CD14-positive monocyte (primary cell): ENCODE results near the gene TNFSF13. TPM values are rescaled to one million over a fixed set of nuclear protein-coding genes. Genes with fewer than 3 reads are reported as not detected.
A peak's percentile ranks its signal among the peaks of the same experiment; 100 is the strongest.

Source experiments
- DNase-seq, 3 donors: peaks; one replicate each; pipeline ENCODE4 v3.0.0-alpha.2; 2011 to 2022
- H2AFZ ChIP-seq: 2 replicates; pipeline ENCODE4 v1.6.0; 2012; ENCODE audit warnings: mild to moderate bottlenecking, low read depth, low read length, inconsistent platforms; ENCODE audit not compliant: insufficient read depth, poor library complexity, severe bottlenecking
- H3K27ac ChIP-seq, 2 donors: 1 replicate in 1 of 2; 2 replicates in 1 of 2; pipeline ENCODE4 v1.5.1; 2012 to 2013; ENCODE audit warnings: low read length in 2 of 2, control low read depth in 1 of 2, inconsistent platforms in 1 of 2, low read depth in 1 of 2, mild to moderate bottlenecking in 1 of 2
- H3K27me3 ChIP-seq, 2 donors: one replicate each; pipeline versions ENCODE4 v1.6.0 to v1.6.1; 2011 to 2013; ENCODE audit warnings: low read length in 2 of 2; ENCODE audit not compliant: control insufficient read depth in 2 of 2, insufficient read depth in 2 of 2
- H3K36me3 ChIP-seq, 2 donors: replicated peaks in 1 of 2; 1 replicate in 1 of 2; 2 replicates in 1 of 2; pipeline versions ENCODE4 v1.5.1 to v1.6.1; 2012 to 2013; ENCODE audit warnings: low read length in 2 of 2, control low read depth in 1 of 2, inconsistent platforms in 1 of 2, mild to moderate bottlenecking in 1 of 2; ENCODE audit not compliant: insufficient read depth in 2 of 2, control insufficient read depth in 1 of 2
- H3K4me1 ChIP-seq, 2 donors: 1 replicate in 1 of 2; 2 replicates in 1 of 2; pipeline versions ENCODE4 v1.5.1 to v1.6.1; 2012 to 2013; ENCODE audit warnings: low read length in 2 of 2, control low read depth in 1 of 2, inconsistent platforms in 1 of 2, mild to moderate bottlenecking in 1 of 2, moderate library complexity in 1 of 2; ENCODE audit not compliant: insufficient read depth in 2 of 2, control insufficient read depth in 1 of 2
- H3K4me2 ChIP-seq: replicated peaks from 2 replicates; pipeline ENCODE3; 2012; ENCODE audit warnings: low read length, moderate library complexity, mild to moderate bottlenecking; ENCODE audit not compliant: poor library complexity, severe bottlenecking; ENCODE audit errors: extremely low read depth
- H3K4me3 ChIP-seq, 3 experiments: fragments of 200-600 bp in 1 of 3; sonication (generic) in 1 of 3; replicated peaks in 1 of 3; 1 replicate in 2 of 3; 2 replicates in 1 of 3; pipeline ENCODE4 v1.5.1; 2011 to 2013; ENCODE audit warnings: low read length in 3 of 3, mild to moderate bottlenecking in 3 of 3, control low read depth in 2 of 3, low read depth in 2 of 3, inconsistent platforms in 1 of 3, moderate library complexity in 1 of 3
- H3K79me2 ChIP-seq: 2 replicates; pipeline ENCODE4 v1.6.0; 2012; ENCODE audit warnings: mild to moderate bottlenecking, control low read depth, inconsistent platforms, low read length, moderate library complexity; ENCODE audit not compliant: insufficient read depth
- H3K9ac ChIP-seq: 2 replicates; pipeline ENCODE4 v1.6.0; 2017; ENCODE audit warnings: low read length, mild to moderate bottlenecking; ENCODE audit not compliant: insufficient read depth, poor library complexity, severe bottlenecking
- H3K9me3 ChIP-seq, 2 donors: replicated peaks in 1 of 2; 1 replicate in 1 of 2; 2 replicates in 1 of 2; pipeline versions ENCODE4 v1.5.1 to v1.6.1; 2012 to 2013; ENCODE audit warnings: low read length in 2 of 2, control low read depth in 1 of 2; ENCODE audit not compliant: control insufficient read depth in 1 of 2, insufficient read depth in 1 of 2
- H4K20me1 ChIP-seq: 2 replicates; pipeline ENCODE4 v1.6.0; 2012; ENCODE audit warnings: mild to moderate bottlenecking, low read length, control low read depth, moderate library complexity; ENCODE audit not compliant: insufficient read depth
- H3K27ac Mint-ChIP-seq, 7 donors: one replicate each; pipeline ENCODE4 v1.8.0; 2020; ENCODE audit warnings: mild to moderate bottlenecking in 7 of 7, mixed read lengths in 7 of 7, moderate library complexity in 6 of 7, inconsistent platforms in 2 of 7
- H3K27me3 Mint-ChIP-seq, 3 donors: one replicate each; pipeline ENCODE4 v1.8.0; 2021 to 2022; ENCODE audit warnings: low read depth in 3 of 3, mild to moderate bottlenecking in 3 of 3, mixed read lengths in 3 of 3, moderate library complexity in 3 of 3, inconsistent platforms in 1 of 3
- H3K36me3 Mint-ChIP-seq, 2 donors: one replicate each; pipeline ENCODE4 v1.8.0; 2020; ENCODE audit warnings: mixed read lengths in 2 of 2, inconsistent platforms in 1 of 2, mild to moderate bottlenecking in 1 of 2
- H3K4me1 Mint-ChIP-seq: one replicate; pipeline ENCODE4 v1.8.0; 2020; ENCODE audit warnings: mild to moderate bottlenecking, mixed read lengths
- H3K4me3 Mint-ChIP-seq, 2 donors: one replicate each; pipeline ENCODE4 v1.8.0; 2020; ENCODE audit warnings: mild to moderate bottlenecking in 2 of 2, mixed read lengths in 2 of 2, moderate library complexity in 1 of 2
- H3K9me3 Mint-ChIP-seq, 7 donors: one replicate each; pipeline ENCODE4 v1.8.0; 2020 to 2022; ENCODE audit warnings: mixed read lengths in 7 of 7, mild to moderate bottlenecking in 6 of 7, moderate library complexity in 6 of 7, inconsistent platforms in 2 of 7
- WGBS: methylation state at CpG from one replicate; pipeline ENCODE4 v1.1.5; 2013; ENCODE audit warnings: missing lambda C conversion rate; ENCODE audit not compliant: insufficient coverage; 5-methylcytosine and 5-hydroxymethylcytosine counted together
- intact Hi-C, 2 donors: fragments of 100-400 bp; cut with micrococcal nuclease; formaldehyde crosslinking; loops; one replicate each; pipeline versions ENCODE4 v1.15.0 to v1.15.1; 2023
- polyA plus RNA-seq, 3 donors: library from polyadenylated mRNA; depleted of rRNA in 1 of 3; unstranded in 2 of 3; stranded (reverse) in 1 of 3; fragments of 300-500 nt in 2 of 3; fragments of >200 nt in 1 of 3; fragmentation: Illumina TruSeq in 2 of 3; gene quantifications; 1 replicate in 2 of 3; 2 replicates in 1 of 3; pipeline ENCODE4 v1.2.3, GENCODE V29; 2012 to 2021
- TF ChIP-seq, protein P1 (sequence below): fragments of 200-600 bp; IDR thresholded peaks from one replicate; pipeline ENCODE4 v1.8.0; 2022; ENCODE audit warnings: antibody characterized with exemption, mild to moderate bottlenecking

Gene TNFSF13
- polyA plus RNA-seq, 3 donors = 236 to 523 (median 491) TPM

DNA sequence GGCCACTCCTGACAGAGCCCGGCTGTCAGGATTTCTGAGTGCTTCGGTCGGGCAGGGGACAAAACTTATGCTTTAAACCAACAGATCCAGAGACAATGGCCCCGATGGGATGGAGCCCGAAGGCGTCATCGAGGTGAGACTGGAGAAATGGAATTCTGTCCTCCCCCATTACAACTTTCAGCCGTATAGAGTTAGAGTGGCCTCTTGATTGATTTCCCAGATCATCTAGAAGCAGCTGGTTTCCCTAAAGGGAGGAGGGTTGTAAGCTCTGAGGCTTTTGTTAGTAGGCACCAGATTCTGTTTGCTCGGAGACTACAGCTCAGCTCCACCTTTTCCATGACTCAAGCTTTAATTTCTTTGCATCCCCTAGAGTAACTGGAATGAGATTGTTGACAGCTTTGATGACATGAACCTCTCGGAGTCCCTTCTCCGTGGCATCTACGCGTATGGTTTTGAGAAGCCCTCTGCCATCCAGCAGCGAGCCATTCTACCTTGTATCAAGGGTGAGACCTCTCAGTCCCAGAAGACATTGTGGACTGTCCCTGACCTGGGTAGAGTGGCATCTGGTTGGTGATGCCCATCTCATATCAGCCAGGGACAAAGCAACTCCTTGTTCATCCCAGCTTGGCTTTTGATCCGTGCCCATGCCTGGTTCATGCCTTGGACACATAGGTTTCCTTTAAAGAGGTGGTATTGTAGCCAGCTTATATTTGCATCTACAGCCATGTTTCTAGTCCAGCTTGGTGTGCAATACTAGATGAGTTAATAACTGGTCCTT, 15.8 kb downstream of the TNFSF13 start:
- H3K79me2 ChIP-seq = peaks cover 86% of the 10 kb centered on the region
- H3K27me3 Mint-ChIP-seq = peaks cover 0 to 9% (median 2%) of the 10 kb centered on the region in 3 donors
- peak overlapping the region; percentile 60 to 100 (median 95) for H3K4me3 ChIP-seq
- peak overlapping the region; percentile 99 for H3K9ac ChIP-seq
- peak overlapping the region; percentile 97 to 98 for H3K4me3 Mint-ChIP-seq
- peaks cover 63 to 67% of the 10 kb centered on the region in 2 donors for H3K4me1 ChIP-seq
- WGBS = 67% methylated on average over 1 of the region's 15 CpGs
- no peaks in the 10 kb centered on the region for H3K9me3 ChIP-seq
- peaks cover 66 to 72% of the 10 kb centered on the region in 2 donors for H3K36me3 ChIP-seq
- TF ChIP-seq, protein P1, sequence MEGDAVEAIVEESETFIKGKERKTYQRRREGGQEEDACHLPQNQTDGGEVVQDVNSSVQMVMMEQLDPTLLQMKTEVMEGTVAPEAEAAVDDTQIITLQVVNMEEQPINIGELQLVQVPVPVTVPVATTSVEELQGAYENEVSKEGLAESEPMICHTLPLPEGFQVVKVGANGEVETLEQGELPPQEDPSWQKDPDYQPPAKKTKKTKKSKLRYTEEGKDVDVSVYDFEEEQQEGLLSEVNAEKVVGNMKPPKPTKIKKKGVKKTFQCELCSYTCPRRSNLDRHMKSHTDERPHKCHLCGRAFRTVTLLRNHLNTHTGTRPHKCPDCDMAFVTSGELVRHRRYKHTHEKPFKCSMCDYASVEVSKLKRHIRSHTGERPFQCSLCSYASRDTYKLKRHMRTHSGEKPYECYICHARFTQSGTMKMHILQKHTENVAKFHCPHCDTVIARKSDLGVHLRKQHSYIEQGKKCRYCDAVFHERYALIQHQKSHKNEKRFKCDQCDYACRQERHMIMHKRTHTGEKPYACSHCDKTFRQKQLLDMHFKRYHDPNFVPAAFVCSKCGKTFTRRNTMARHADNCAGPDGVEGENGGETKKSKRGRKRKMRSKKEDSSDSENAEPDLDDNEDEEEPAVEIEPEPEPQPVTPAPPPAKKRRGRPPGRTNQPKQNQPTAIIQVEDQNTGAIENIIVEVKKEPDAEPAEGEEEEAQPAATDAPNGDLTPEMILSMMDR = no peak
- peaks cover 0 to 4% (median 0%) of the 10 kb centered on the region in 7 donors for H3K9me3 Mint-ChIP-seq
- H3K27ac ChIP-seq = peak overlapping the region; percentile 99
- H3K27ac Mint-ChIP-seq = peak overlapping the region; percentile 79 to 100 (median 99)
- H3K4me2 ChIP-seq = peak overlapping the region; percentile 91
- H2AFZ ChIP-seq = no peak overlapping the region
- H3K27me3 ChIP-seq = no peaks in the 10 kb centered on the region
- no peak for DNase-seq
- peaks cover 67% of the 10 kb centered on the region for H3K4me1 Mint-ChIP-seq
- intact Hi-C loops = loop anchor here (5.0 to 10.0 kb wide), 3 partner anchors 92 to 250 kb away; partner anchors contain the start of genes NEURL4 (in 1 of the 2), POLR2A (in 1 of the 2), SLC35G6 (in 1 of the 2) and TP53 (in 1 of the 2)
- H4K20me1 ChIP-seq = peaks cover 66% of the 10 kb centered on the region
- H3K36me3 Mint-ChIP-seq = peaks cover 74 to 83% of the 10 kb centered on the region in 2 donors

DNA sequence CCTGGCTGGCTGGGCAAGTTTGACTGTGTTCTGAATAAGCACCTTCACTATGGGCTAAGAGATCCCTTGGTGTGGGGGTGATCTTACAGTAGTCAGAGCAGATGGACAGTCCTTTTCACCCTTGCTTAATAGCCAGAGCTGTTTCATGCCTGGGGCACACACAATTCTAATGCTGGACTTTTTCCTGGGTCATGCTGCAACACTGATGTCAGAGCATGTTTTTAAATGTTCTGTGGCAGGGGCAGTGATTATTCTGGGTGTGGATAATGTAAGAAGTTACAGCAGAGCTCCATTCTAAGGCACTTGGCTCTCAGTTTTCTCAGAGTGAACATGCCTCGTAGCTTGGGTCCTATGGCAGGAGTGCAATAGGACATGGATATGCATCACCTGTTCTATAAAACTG, 16.9 kb downstream of the TNFSF13 start:
- Histone ChIP-seq H3K4me3 (peak overlapping the region in 1 of 3 experiments; percentile 100), H2AFZ (no peak overlapping the region), H3K79me2 (peaks cover 86% of the 10 kb centered on the region), H3K9ac (no peak overlapping the region), H4K20me1 (peaks cover 74% of the 10 kb centered on the region), H3K4me2 (peak overlapping the region; percentile 91), H3K4me1 (peaks cover 64 to 74% of the 10 kb centered on the region in 2 donors), H3K27ac (peak overlapping the region; percentile 99), H3K27me3 (no peaks in the 10 kb centered on the region), H3K36me3 (peaks cover 55 to 61% of the 10 kb centered on the region in 2 donors), H3K9me3 (no peaks in the 10 kb centered on the region)
- H3K4me3 Mint-ChIP-seq = peak overlapping the region; percentile 97 to 98
- H3K9me3 Mint-ChIP-seq = peaks cover 0 to 4% (median 0%) of the 10 kb centered on the region in 7 donors
- intact Hi-C loops = loop anchor here (5.0 to 10.0 kb wide), 2 partner anchors 251 to 267 kb away; partner anchors contain the start of gene NEURL4 (in 1 of the 2)
- no peak for DNase-seq
- H3K4me1 Mint-ChIP-seq = peaks cover 70% of the 10 kb centered on the region
- peak overlapping the region; percentile 79 to 100 (median 99) for H3K27ac Mint-ChIP-seq
- TF ChIP-seq, protein P1 = no peak
- H3K27me3 Mint-ChIP-seq = peaks cover 0 to 12% (median 2%) of the 10 kb centered on the region in 3 donors
- 100% methylated on average over 1 of the region's 1 CpG for WGBS
- H3K36me3 Mint-ChIP-seq = peaks cover 73 to 81% of the 10 kb centered on the region in 2 donors
